Stomach (tissue), 9 donors: ENCODE results near the gene PRDX3. TPM values are rescaled to one million over a fixed set of nuclear protein-coding genes. Genes with fewer than 3 reads are reported as not detected.

Source experiments
- DNase-seq, 2 donors: peaks; one replicate each; pipeline versions ENCODE4 v3.0.0 to v3.0.0-alpha.2; 2013 to 2019
- H3K27ac ChIP-seq, 5 donors: fragments of 200-600 bp in 4 of 5; sonication (generic) in 4 of 5; one replicate each; pipeline ENCODE4 v1.5.1; 2013 to 2019; ENCODE audit warnings: mild to moderate bottlenecking in 1 of 5, moderate library complexity in 1 of 5
- H3K27me3 ChIP-seq, 3 donors: fragments of 200-600 bp; sonication (generic); one replicate each; pipeline ENCODE4 v1.5.1; 2017 to 2019; ENCODE audit warnings: mixed run types in 1 of 3
- H3K36me3 ChIP-seq, 4 donors: fragments of 200-600 bp; sonication (generic); 1 replicate in 3 of 4; 2 replicates in 1 of 4; pipeline ENCODE4 v1.5.1; 2016 to 2019
- H3K4me1 ChIP-seq, 4 donors: fragments of 200-600 bp; sonication (generic); one replicate each; pipeline ENCODE4 v1.5.1; 2016 to 2019
- H3K4me3 ChIP-seq, 4 donors: fragments of 200-600 bp; sonication (generic) in 3 of 4; one replicate each; pipeline ENCODE4 v1.5.1; 2016 to 2019; ENCODE audit warnings: mild to moderate bottlenecking in 1 of 4
- H3K9me3 ChIP-seq, 4 donors: fragments of 200-600 bp; sonication (generic); one replicate each; pipeline ENCODE4 v1.5.1; 2016 to 2019
- CTCF ChIP-seq, 7 experiments: fragments of 450-650 bp in 4 of 7; fragments of 200-600 bp in 3 of 7; sonication (generic) in 3 of 7; IDR thresholded peaks; one replicate each; pipeline ENCODE4 v1.5.1; 2016 to 2019; ENCODE audit warnings: antibody characterized with exemption in 7 of 7, control low read depth in 2 of 7, mild to moderate bottlenecking in 1 of 7
- EP300 ChIP-seq: sonication (generic); formaldehyde crosslinking; IDR thresholded peaks from one replicate; pipeline ENCODE4 v1.6.1; 2017; ENCODE audit warnings: antibody characterized with exemption
- POLR2A ChIP-seq, 4 donors: fragments of 450-650 bp; IDR thresholded peaks; one replicate each; pipeline ENCODE4 v1.6.1; 2016; ENCODE audit warnings: antibody characterized with exemption in 4 of 4, control low read depth in 2 of 4, mild to moderate bottlenecking in 1 of 4, moderate library complexity in 1 of 4
- POLR2AphosphoS5 ChIP-seq, 3 donors: sonication (generic); formaldehyde crosslinking; IDR thresholded peaks; one replicate each; pipeline ENCODE4 v1.6.1; 2016; ENCODE audit warnings: antibody characterized with exemption in 3 of 3
- WGBS, 5 donors: extraction: QIAGEN DNeasy Blood & Tissue Kit in 3 of 5; methylation state at CpG; one replicate each; pipeline versions ENCODE4 v1.1.5 to v1.1.7; 2013 to 2018; 5-methylcytosine and 5-hydroxymethylcytosine counted together
- intact Hi-C: fragments of 100-400 bp; cut with DNase I; formaldehyde crosslinking; loops from one replicate; pipeline ENCODE4 v1.15.1; 2023; ENCODE audit warnings: low total_unique reads
- polyA plus RNA-seq, 3 donors: library from polyadenylated mRNA; stranded (reverse); fragments of 200-250 nt; gene quantifications; one replicate each; pipeline ENCODE4 v1.2.3, GENCODE V29; 2013
- total RNA-seq, 5 donors: library from RNA; depleted of rRNA; stranded (reverse); fragments of >200 nt; gene quantifications; one replicate each; pipeline versions ENCODE4 v1.1.0 to v1.2.3, GENCODE V29; 2014 to 2016
- donor health status: healthy with polysubstance abuse.
- donor health status: Bipolar disorder and iron deficiency.
- donor health status: healthy.

The PRDX3 gene
- total and polyA plus RNA-seq, 8 donors, result 11.9 to 163 (median 118) TPM

- Histone ChIP-seq H3K9me3 (no peaks in the 10 kb centered on the region), H3K4me1 (peaks cover 0 to 38% (median 16%) of the 10 kb centered on the region in 4 donors), H3K27me3 (no peaks in the 10 kb centered on the region), H3K36me3 (peaks cover 18 to 72% (median 63%) of the 10 kb centered on the region in 4 donors), H3K27ac (peak overlapping the region in 2 of 5 donors; percentile 71 to 84), H3K4me3 (no peak overlapping the region)
- intact Hi-C loops, result no loop called here
- DNase-seq, result no peak
- WGBS, 5 donors, result 85 to 92% (median 89%) methylated on average over 14 of the region's 14 CpGs
- no peak for TF ChIP-seq EP300
- TF ChIP-seq POLR2A (IDR thresholded peaks at IDR 0.05), result no peak
- TF ChIP-seq CTCF (IDR thresholded peaks at IDR 0.05), result no peak
- no peak for TF ChIP-seq POLR2AphosphoS5 (IDR thresholded peaks at IDR 0.05)
These were observed 45.9 kb downstream of the PRDX3 start for GRCh38 chr10:119132521-119133345.

- no peak for TF ChIP-seq POLR2A (IDR thresholded peaks at IDR 0.05)
- Histone ChIP-seq H3K9me3 (no peaks in the 10 kb centered on the region), H3K27me3 (no peaks in the 10 kb centered on the region), H3K4me3 (peak overlapping the region; percentile 23 to 34 (median 27)), H3K27ac (peak overlapping the region; percentile 36 to 84 (median 71)), H3K4me1 (peaks cover 0 to 38% (median 16%) of the 10 kb centered on the region in 4 donors), H3K36me3 (peaks cover 18 to 79% (median 72%) of the 10 kb centered on the region in 4 donors)
- WGBS, 5 donors, result 50 to 59% (median 55%) methylated on average over 10 of the region's 10 CpGs
- DNase-seq, result peak in 1 of 2 donors; percentile 41
- intact Hi-C loops, result no loop called here
These were observed 46.9 kb downstream of the PRDX3 start for GRCh38 chr10:119131512-119132240.

GRCh38 chr10:119129721-119130120 lies 48.9 kb downstream of the PRDX3 start:
- intact Hi-C loops, result no loop called here
- 79 to 91% (median 85%) methylated on average over 4 of the region's 4 CpGs for WGBS, 5 donors
- H3K27ac ChIP-seq, result no peak overlapping the region
- peaks cover 0 to 27% (median 11%) of the 10 kb centered on the region in 4 donors for H3K4me1 ChIP-seq
- H3K9me3 ChIP-seq, result no peaks in the 10 kb centered on the region
- TF ChIP-seq CTCF (IDR thresholded peaks at IDR 0.05), result no peak
- TF ChIP-seq EP300, result no peak
- no peak for TF ChIP-seq POLR2A (IDR thresholded peaks at IDR 0.05)
- TF ChIP-seq POLR2AphosphoS5 (IDR thresholded peaks at IDR 0.05), result no peak
- H3K4me3 ChIP-seq, result no peak overlapping the region
- peaks cover 29 to 89% (median 86%) of the 10 kb centered on the region in 4 donors for H3K36me3 ChIP-seq
- no peak for DNase-seq
- H3K27me3 ChIP-seq, result no peaks in the 10 kb centered on the region

GRCh38 chr10:119125942-119126341 lies 52.7 kb downstream of the PRDX3 start:
- Histone ChIP-seq H3K4me3 (no peak overlapping the region), H3K27ac (no peak overlapping the region), H3K4me1 (peaks cover 0 to 8% (median 3%) of the 10 kb centered on the region in 4 donors), H3K9me3 (no peaks in the 10 kb centered on the region), H3K27me3 (no peaks in the 10 kb centered on the region), H3K36me3 (peaks cover 45 to 97% (median 96%) of the 10 kb centered on the region in 4 donors)
- DNase-seq, result no peak
- no peak for TF ChIP-seq POLR2A (IDR thresholded peaks at IDR 0.05)
- TF ChIP-seq POLR2AphosphoS5 (IDR thresholded peaks at IDR 0.05), result no peak
- no peak for TF ChIP-seq CTCF (IDR thresholded peaks at IDR 0.05)
- TF ChIP-seq EP300, result no peak
- intact Hi-C loops, result no loop called here
- 93 to 100% (median 98%) methylated on average over 2 of the region's 2 CpGs for WGBS, 5 donors
